Mesenchymal stem cell (in vitro differentiated cells and primary cell): ENCODE measurements around the gene ABCG5.

ENCODE experiments used
- DNase-seq: peaks from one replicate; pipeline ENCODE4 v3.0.0-alpha.2; 2013
- H2AFZ ChIP-seq: one replicate; pipeline ENCODE4 v1.6.1; 2013; ENCODE audit warnings: low read depth, mild to moderate bottlenecking, control low read depth, inconsistent platforms, low read length, moderate library complexity
- H2AK5ac ChIP-seq: 2 replicates; pipeline ENCODE4 v1.6.1; 2013; ENCODE audit warnings: low read length, moderate library complexity, mild to moderate bottlenecking, inconsistent platforms; ENCODE audit not compliant: severe bottlenecking
- H2BK120ac ChIP-seq: one replicate; pipeline ENCODE4 v1.6.1; 2013; ENCODE audit warnings: low read depth, mild to moderate bottlenecking, inconsistent platforms, low read length, moderate library complexity
- H2BK12ac ChIP-seq, 2 experiments: one replicate each; pipeline ENCODE4 v1.6.1; 2013; ENCODE audit warnings: inconsistent platforms in 2 of 2, low read length in 2 of 2, mild to moderate bottlenecking in 2 of 2, moderate library complexity in 2 of 2, control low read depth in 1 of 2
- H2BK15ac ChIP-seq: one replicate; pipeline ENCODE4 v1.6.1; 2013; ENCODE audit warnings: mild to moderate bottlenecking, low read depth, inconsistent platforms; ENCODE audit not compliant: poor library complexity, severe bottlenecking
- H2BK5ac ChIP-seq: 2 replicates; pipeline ENCODE4 v1.6.1; 2013; ENCODE audit warnings: low read depth, mild to moderate bottlenecking, low read length, control low read depth, inconsistent platforms; ENCODE audit not compliant: poor library complexity, severe bottlenecking
- H3K14ac ChIP-seq, 2 experiments: one replicate each; pipeline ENCODE4 v1.6.1; 2013; ENCODE audit warnings: inconsistent platforms in 2 of 2, low read length in 2 of 2, control low read depth in 1 of 2, mild to moderate bottlenecking in 1 of 2, moderate library complexity in 1 of 2
- H3K18ac ChIP-seq, 2 experiments: one replicate each; pipeline ENCODE4 v1.6.1; 2013; ENCODE audit warnings: inconsistent platforms in 2 of 2, low read length in 2 of 2, control low read depth in 1 of 2, low read depth in 1 of 2, mild to moderate bottlenecking in 1 of 2
- H3K23ac ChIP-seq, 2 experiments: one replicate each; pipeline ENCODE4 v1.6.1; 2013; ENCODE audit warnings: inconsistent platforms in 2 of 2, low read length in 2 of 2, mild to moderate bottlenecking in 2 of 2, moderate library complexity in 2 of 2, control low read depth in 1 of 2
- H3K27ac ChIP-seq: 2 replicates; pipeline ENCODE4 v1.5.1; 2013; ENCODE audit warnings: mild to moderate bottlenecking, moderate library complexity, low read length, control low read depth, inconsistent platforms; ENCODE audit not compliant: poor library complexity, severe bottlenecking
- H3K27me3 ChIP-seq, 2 experiments: 2 replicates each; pipeline versions ENCODE4 v1.6.1 to v1.7.0; 2013; ENCODE audit warnings: low read length in 2 of 2, mild to moderate bottlenecking in 2 of 2, moderate library complexity in 2 of 2, control low read depth in 1 of 2, inconsistent platforms in 1 of 2; ENCODE audit not compliant: control insufficient read depth in 1 of 2, insufficient read depth in 1 of 2
- H3K36me3 ChIP-seq, 2 experiments: 2 replicates each; pipeline versions ENCODE4 v1.6.1 to v1.7.0; 2013; ENCODE audit warnings: low read length in 2 of 2, control low read depth in 1 of 2, inconsistent platforms in 1 of 2, low read depth in 1 of 2, mild to moderate bottlenecking in 1 of 2; ENCODE audit not compliant: insufficient read depth in 2 of 2, control insufficient read depth in 1 of 2
- H3K4ac ChIP-seq, 2 experiments: one replicate each; pipeline ENCODE4 v1.6.1; 2013; ENCODE audit warnings: inconsistent platforms in 2 of 2, low read length in 2 of 2, mild to moderate bottlenecking in 2 of 2, moderate library complexity in 2 of 2, control low read depth in 1 of 2, low read depth in 1 of 2
- H3K4me1 ChIP-seq: 2 replicates; pipeline ENCODE4 v1.6.1; 2013; ENCODE audit warnings: low read depth, low read length, control low read depth; ENCODE audit not compliant: control insufficient read depth, insufficient read depth
- H3K4me2 ChIP-seq: 2 replicates; pipeline ENCODE4 v1.6.1; 2013; ENCODE audit warnings: low read length, mild to moderate bottlenecking, inconsistent platforms; ENCODE audit not compliant: poor library complexity, severe bottlenecking
- H3K4me3 ChIP-seq, 2 experiments: 2 replicates each; pipeline versions ENCODE4 v1.5.1 to v1.7.0; 2013; ENCODE audit warnings: low read length in 2 of 2, mild to moderate bottlenecking in 2 of 2, control low read depth in 1 of 2, low read depth in 1 of 2; ENCODE audit not compliant: insufficient read depth in 1 of 2
- H3K79me1 ChIP-seq: replicated peaks from 2 replicates; pipeline ENCODE4 v1.6.1; 2013; ENCODE audit warnings: mild to moderate bottlenecking, control low read depth, low read length, inconsistent platforms; ENCODE audit not compliant: poor library complexity, severe bottlenecking
- H3K9ac ChIP-seq: 2 replicates; pipeline ENCODE4 v1.7.0; 2013; ENCODE audit warnings: mild to moderate bottlenecking, low read length, moderate library complexity
- H3K9me3 ChIP-seq: 2 replicates; pipeline ENCODE4 v1.7.0; 2013; ENCODE audit warnings: mild to moderate bottlenecking, low read length; ENCODE audit not compliant: control insufficient read depth
- H4K8ac ChIP-seq: one replicate; pipeline ENCODE4 v1.6.1; 2013; ENCODE audit warnings: inconsistent platforms, mild to moderate bottlenecking, low read length, moderate library complexity
- H4K91ac ChIP-seq: one replicate; pipeline ENCODE4 v1.6.1; 2013; ENCODE audit warnings: mild to moderate bottlenecking, low read length, inconsistent platforms
- WGBS: methylation state at CpG from one replicate; pipeline ENCODE4 v1.1.7; 2013; ENCODE audit warnings: mixed read lengths; 5-methylcytosine and 5-hydroxymethylcytosine counted together

The ABCG5 gene

GRCh38 chr2:43882312-43882711 is 43.7 kb upstream of the ABCG5 start:
- Histone ChIP-seq H3K27ac (no peak overlapping the region), H2BK120ac (no peak overlapping the region), H3K4ac (no peak overlapping the region), H3K9me3 (no peaks in the 10 kb centered on the region), H2AK5ac (no peak overlapping the region), H3K9ac (no peak overlapping the region), H2BK5ac (no peak overlapping the region), H3K18ac (no peak overlapping the region), H3K4me1 (peaks cover 3% of the 10 kb centered on the region), H2BK15ac (no peak overlapping the region), H3K79me1 (peaks cover 2% of the 10 kb centered on the region), H3K4me2 (no peak overlapping the region), H4K8ac (no peak overlapping the region), H3K36me3 (peaks cover 18 to 27% of the 10 kb centered on the region in 2 experiments), H3K14ac (no peak overlapping the region), H2BK12ac (no peak overlapping the region), H3K4me3 (no peak overlapping the region), H2AFZ (no peak overlapping the region), H4K91ac (no peak overlapping the region), H3K27me3 (no peaks in the 10 kb centered on the region), H3K23ac (no peak overlapping the region)
- WGBS: 86% methylated on average over 2 of the region's 4 CpGs
- DNase-seq: no peak

- peaks cover 0 to 6% of the 10 kb centered on the region in 2 experiments for H3K27me3 ChIP-seq
Measured at GRCh38 chr2:43880952-43881351, 42.3 kb upstream of the ABCG5 start.

GRCh38 chr2:43880471-43880870 is 41.8 kb upstream of the ABCG5 start:
- WGBS: 90% methylated on average over 5 of the region's 9 CpGs
- Histone ChIP-seq H2AFZ (no peak overlapping the region), H2BK5ac (no peak overlapping the region), H3K4ac (no peak overlapping the region), H4K8ac (no peak overlapping the region), H3K9ac (no peak overlapping the region), H3K9me3 (no peaks in the 10 kb centered on the region), H2BK15ac (no peak overlapping the region), H3K4me1 (peaks cover 3% of the 10 kb centered on the region), H3K4me2 (no peak overlapping the region), H3K79me1 (no peaks in the 10 kb centered on the region), H3K14ac (no peak overlapping the region), H3K18ac (no peak overlapping the region), H3K36me3 (peaks cover 7 to 11% of the 10 kb centered on the region in 2 experiments), H2BK12ac (no peak overlapping the region), H2BK120ac (no peak overlapping the region), H3K27ac (no peak overlapping the region), H3K23ac (no peak overlapping the region), H2AK5ac (no peak overlapping the region), H3K4me3 (no peak overlapping the region), H4K91ac (no peak overlapping the region), H3K27me3 (peaks cover 0 to 8% of the 10 kb centered on the region in 2 experiments)
- DNase-seq: no peak

More at GRCh38 chr2:43880952-43881351, 42.3 kb upstream of the ABCG5 start:
- no peak overlapping the region for H3K4me3 ChIP-seq
- H3K9me3 ChIP-seq: no peaks in the 10 kb centered on the region
- peaks cover 3% of the 10 kb centered on the region for H3K4me1 ChIP-seq
- H2AK5ac ChIP-seq: no peak overlapping the region
- H2BK15ac ChIP-seq: peak overlapping the region; percentile 13
- H3K18ac ChIP-seq: peak overlapping the region; percentile 28 to 29
- H2BK5ac ChIP-seq: no peak overlapping the region
- H2BK12ac ChIP-seq: no peak overlapping the region
- H3K79me1 ChIP-seq: no peaks in the 10 kb centered on the region
- no peak overlapping the region for H3K23ac ChIP-seq
- H4K91ac ChIP-seq: no peak overlapping the region
- no peak overlapping the region for H3K14ac ChIP-seq
- H3K36me3 ChIP-seq: peaks cover 10 to 16% of the 10 kb centered on the region in 2 experiments
- H3K9ac ChIP-seq: no peak overlapping the region
- no peak overlapping the region for H3K4me2 ChIP-seq
- no peak overlapping the region for H2AFZ ChIP-seq
- no peak overlapping the region for H2BK120ac ChIP-seq
- DNase-seq: no peak
- H3K27ac ChIP-seq: no peak overlapping the region
- no peak overlapping the region for H3K4ac ChIP-seq
- H4K8ac ChIP-seq: no peak overlapping the region
- WGBS: 92% methylated on average over 3 of the region's 5 CpGs

- Histone ChIP-seq H3K4me2 (no peak overlapping the region), H3K4me3 (no peak overlapping the region), H4K8ac (no peak overlapping the region), H3K9me3 (no peaks in the 10 kb centered on the region), H3K4ac (no peak overlapping the region), H2BK5ac (no peak overlapping the region), H3K23ac (no peak overlapping the region), H2BK120ac (no peak overlapping the region), H3K79me1 (no peaks in the 10 kb centered on the region), H3K14ac (no peak overlapping the region), H3K36me3 (peaks cover under 1 to 3% of the 10 kb centered on the region in 2 experiments), H2AK5ac (no peak overlapping the region), H4K91ac (no peak overlapping the region), H2BK15ac (no peak overlapping the region), H3K9ac (no peak overlapping the region), H2AFZ (no peak overlapping the region), H3K4me1 (peaks cover 3% of the 10 kb centered on the region), H3K18ac (no peak overlapping the region), H3K27me3 (peaks cover 9 to 16% of the 10 kb centered on the region in 2 experiments), H2BK12ac (no peak overlapping the region), H3K27ac (no peak overlapping the region)
- WGBS: 80% methylated on average over 5 of the region's 5 CpGs
- no peak for DNase-seq
Measured at GRCh38 chr2:43879261-43879660, 40.6 kb upstream of the ABCG5 start.
